Measurements from ENCODE around the gene GNPAT.

DNA sequence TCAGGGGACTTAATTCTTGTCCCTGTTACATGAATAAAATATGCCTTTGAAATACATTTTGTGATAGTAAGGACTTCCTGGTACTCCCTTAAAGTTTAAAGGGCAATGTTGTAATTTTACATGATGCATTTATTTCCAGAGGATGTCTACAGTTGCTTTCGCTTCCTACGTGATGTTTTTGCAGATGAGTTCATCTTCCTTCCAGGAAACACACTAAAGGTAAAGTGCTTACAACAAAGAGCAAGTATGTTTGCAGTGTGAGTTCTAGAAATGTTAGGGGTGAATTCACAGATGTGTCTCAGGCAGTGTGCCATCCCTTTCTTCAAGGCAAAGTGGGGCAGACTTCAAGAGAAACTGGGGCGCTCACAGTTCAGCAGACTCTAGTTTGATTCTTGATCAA lies 31.2 kb downstream of the GNPAT start:
- TF ChIP-seq, protein P1, sequence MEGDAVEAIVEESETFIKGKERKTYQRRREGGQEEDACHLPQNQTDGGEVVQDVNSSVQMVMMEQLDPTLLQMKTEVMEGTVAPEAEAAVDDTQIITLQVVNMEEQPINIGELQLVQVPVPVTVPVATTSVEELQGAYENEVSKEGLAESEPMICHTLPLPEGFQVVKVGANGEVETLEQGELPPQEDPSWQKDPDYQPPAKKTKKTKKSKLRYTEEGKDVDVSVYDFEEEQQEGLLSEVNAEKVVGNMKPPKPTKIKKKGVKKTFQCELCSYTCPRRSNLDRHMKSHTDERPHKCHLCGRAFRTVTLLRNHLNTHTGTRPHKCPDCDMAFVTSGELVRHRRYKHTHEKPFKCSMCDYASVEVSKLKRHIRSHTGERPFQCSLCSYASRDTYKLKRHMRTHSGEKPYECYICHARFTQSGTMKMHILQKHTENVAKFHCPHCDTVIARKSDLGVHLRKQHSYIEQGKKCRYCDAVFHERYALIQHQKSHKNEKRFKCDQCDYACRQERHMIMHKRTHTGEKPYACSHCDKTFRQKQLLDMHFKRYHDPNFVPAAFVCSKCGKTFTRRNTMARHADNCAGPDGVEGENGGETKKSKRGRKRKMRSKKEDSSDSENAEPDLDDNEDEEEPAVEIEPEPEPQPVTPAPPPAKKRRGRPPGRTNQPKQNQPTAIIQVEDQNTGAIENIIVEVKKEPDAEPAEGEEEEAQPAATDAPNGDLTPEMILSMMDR (IDR thresholded peaks at IDR 0.05; ENCODE audit: low read depth, low read length), result no peak
- no peak for TF ChIP-seq EZH2phosphoT487 (IDR thresholded peaks at IDR 0.05; ENCODE audit: low read depth)

All from OCI-LY3 (cell line).